NCI-H2227 (cell line): ENCODE data around the gene PPP1R9B.
A peak's percentile ranks its signal among the peaks of the same experiment; 100 is the strongest.

Experiments
- DNase-seq: peaks from one replicate; lab custom pipeline; 2025; ENCODE audit not compliant: unreplicated experiment; lab: John Stamatoyannopoulos, UW

Gene PPP1R9B

GRCh38 chr17:50094753-50095619 lies 55.5 kb downstream of the PPP1R9B start, which contains the start of gene PDK2:
TSS of gene PDK2 (plus strand) at chr17:50095351. CDS start at chr17:50095436, 85 bp downstream.
- peak; percentile 97 for DNase-seq

GRCh38 chr17:50094243-50094752 lies 56.2 kb downstream of the PPP1R9B start:
- peak; percentile 94 for DNase-seq

- DNase-seq, result no peak
Observed at GRCh38 chr17:50093807-50094206, 56.7 kb downstream of the PPP1R9B start.

GRCh38 chr17:50093246-50093645 lies 57.2 kb downstream of the PPP1R9B start:
- no peak for DNase-seq

GRCh38 chr17:50091918-50092285 lies 58.6 kb downstream of the PPP1R9B start:
- DNase-seq, result no peak

- DNase-seq, result no peak
Observed at GRCh38 chr17:50090971-50091917, 59.2 kb downstream of the PPP1R9B start.

GRCh38 chr17:50090071-50090470 lies 60.4 kb downstream of the PPP1R9B start:
- no peak for DNase-seq

GRCh38 chr17:50088952-50089825 lies 61.3 kb downstream of the PPP1R9B start:
- no peak for DNase-seq

GRCh38 chr17:50087912-50088405 lies 62.5 kb downstream of the PPP1R9B start:
- no peak for DNase-seq

- DNase-seq, result peak; percentile 78
Observed at GRCh38 chr17:50087246-50087911, 63.1 kb downstream of the PPP1R9B start.
